Measurements from ENCODE around the gene APPBP2. TPM values are rescaled to one million over a fixed set of nuclear protein-coding genes. Genes with fewer than 3 reads are reported as not detected.
A peak's percentile ranks its signal among the peaks of the same experiment; 100 is the strongest.
"Not testable (repeated sequence)": the region's sequence is repeated elsewhere in the genome, so short reads cannot be mapped to it uniquely, and the experiment has no call there.

APPBP2 gene
- polyA plus RNA-seq, 3 donors, result 6.4 to 14.7 (median 10.4) TPM

- Mint-ChIP-seq H3K9me3 (peaks cover 21 to 36% (median 27%) of the 10 kb centered on the region in 7 donors), H3K27me3 (ENCODE audit: low read depth in 3 of 3) (no peaks in the 10 kb centered on the region)
- no CpG with 5 or more reads among the region's 3 CpGs for WGBS (ENCODE audit: insufficient coverage)
Measured at GRCh38 chr17:60493847-60494321, 32.2 kb downstream of the APPBP2 start.

GRCh38 chr17:60491771-60492170 lies 34.3 kb downstream of the APPBP2 start:
- Histone ChIP-seq H3K9me3 (replicated peaks in 1 of 2; ENCODE audit: control insufficient read depth in 1 of 2, insufficient read depth in 1 of 2, low read length in 2 of 2) (peaks cover 23 to 25% of the 10 kb centered on the region in 2 donors), H3K4me2 (replicated peaks; ENCODE audit: extremely low read depth, low read length, poor library complexity, severe bottlenecking) (no peak overlapping the region), H3K79me2 (ENCODE audit: insufficient read depth, low read length) (no peaks in the 10 kb centered on the region), H3K4me3 (replicated peaks in 1 of 3; ENCODE audit: low read depth in 2 of 3, low read length in 3 of 3) (no peak overlapping the region), H3K27ac (ENCODE audit: low read depth in 1 of 2, low read length in 2 of 2) (no peak overlapping the region), H3K9ac (ENCODE audit: insufficient read depth, low read length, poor library complexity, severe bottlenecking) (no peak overlapping the region), H4K20me1 (ENCODE audit: insufficient read depth, low read length) (peaks cover 3% of the 10 kb centered on the region), H3K27me3 (ENCODE audit: control insufficient read depth in 2 of 2, insufficient read depth in 2 of 2, low read length in 2 of 2) (no peaks in the 10 kb centered on the region), H2AFZ (ENCODE audit: insufficient read depth, low read depth, low read length, poor library complexity, severe bottlenecking) (no peak overlapping the region), H3K4me1 (ENCODE audit: control insufficient read depth in 1 of 2, insufficient read depth in 2 of 2, low read length in 2 of 2) (no peaks in the 10 kb centered on the region), H3K36me3 (replicated peaks in 1 of 2; ENCODE audit: control insufficient read depth in 1 of 2, insufficient read depth in 2 of 2, low read length in 2 of 2) (peaks cover 48 to 90% of the 10 kb centered on the region in 2 donors)
- H3K4me1 Mint-ChIP-seq, result no peaks in the 10 kb centered on the region
- intact Hi-C loops (cut with micrococcal nuclease), result no loop called here
- no peak for TF ChIP-seq CTCF (IDR thresholded peaks at IDR 0.05)
- no peak overlapping the region for H3K27ac Mint-ChIP-seq
- 100% methylated on average over 2 of the region's 3 CpGs for WGBS (ENCODE audit: insufficient coverage)
- no peak overlapping the region for H3K4me3 Mint-ChIP-seq
- no peak for DNase-seq
- H3K36me3 Mint-ChIP-seq, result peaks cover 69 to 93% of the 10 kb centered on the region in 2 donors
- H3K9me3 Mint-ChIP-seq, result peaks cover 30 to 43% (median 37%) of the 10 kb centered on the region in 7 donors
- H3K27me3 Mint-ChIP-seq (ENCODE audit: low read depth in 3 of 3), result no peaks in the 10 kb centered on the region

More at GRCh38 chr17:60493847-60494321, 32.2 kb downstream of the APPBP2 start:
- Histone ChIP-seq H3K4me3 (replicated peaks in 1 of 3; ENCODE audit: low read depth in 2 of 3, low read length in 3 of 3) (no peak overlapping the region), H3K9ac (ENCODE audit: insufficient read depth, low read length, poor library complexity, severe bottlenecking) (no peak overlapping the region), H2AFZ (ENCODE audit: insufficient read depth, low read depth, low read length, poor library complexity, severe bottlenecking) (no peak overlapping the region), H3K36me3 (replicated peaks in 1 of 2; ENCODE audit: control insufficient read depth in 1 of 2, insufficient read depth in 2 of 2, low read length in 2 of 2) (peaks cover 61 to 96% of the 10 kb centered on the region in 2 donors), H4K20me1 (ENCODE audit: insufficient read depth, low read length) (peaks cover 14% of the 10 kb centered on the region), H3K27me3 (ENCODE audit: control insufficient read depth in 2 of 2, insufficient read depth in 2 of 2, low read length in 2 of 2) (no peaks in the 10 kb centered on the region), H3K27ac (ENCODE audit: low read depth in 1 of 2, low read length in 2 of 2) (no peak overlapping the region), H3K9me3 (replicated peaks in 1 of 2; ENCODE audit: control insufficient read depth in 1 of 2, insufficient read depth in 1 of 2, low read length in 2 of 2) (peaks cover 23 to 25% of the 10 kb centered on the region in 2 donors), H3K4me2 (replicated peaks; ENCODE audit: extremely low read depth, low read length, poor library complexity, severe bottlenecking) (no peak overlapping the region), H3K79me2 (ENCODE audit: insufficient read depth, low read length) (peaks cover 4% of the 10 kb centered on the region), H3K4me1 (ENCODE audit: control insufficient read depth in 1 of 2, insufficient read depth in 2 of 2, low read length in 2 of 2) (no peaks in the 10 kb centered on the region)
- Mint-ChIP-seq H3K36me3 (peaks cover 67 to 93% of the 10 kb centered on the region in 2 donors), H3K27ac (peak overlapping the region in 2 of 7 donors; percentile 14 to 69), H3K4me1 (no peaks in the 10 kb centered on the region), H3K4me3 (no peak overlapping the region)
- no peak for DNase-seq
- TF ChIP-seq CTCF (IDR thresholded peaks at IDR 0.05), result no peak
- intact Hi-C loops (cut with micrococcal nuclease), result no loop called here

GRCh38 chr17:60490594-60490993 lies 35.4 kb downstream of the APPBP2 start:
- H3K79me2 ChIP-seq (ENCODE audit: insufficient read depth, low read length); H3K27ac ChIP-seq (ENCODE audit: low read depth in 1 of 2, low read length in 2 of 2); H3K27me3 ChIP-seq (ENCODE audit: control insufficient read depth in 2 of 2, insufficient read depth in 2 of 2, low read length in 2 of 2); intact Hi-C loops (cut with micrococcal nuclease); H3K4me3 ChIP-seq (replicated peaks in 1 of 3; ENCODE audit: low read depth in 2 of 3, low read length in 3 of 3); H2AFZ ChIP-seq (ENCODE audit: insufficient read depth, low read depth, low read length, poor library complexity, severe bottlenecking); DNase-seq; H3K4me1 Mint-ChIP-seq; H3K4me1 ChIP-seq (ENCODE audit: control insufficient read depth in 1 of 2, insufficient read depth in 2 of 2, low read length in 2 of 2); H3K4me3 Mint-ChIP-seq; H4K20me1 ChIP-seq (ENCODE audit: insufficient read depth, low read length); H3K4me2 ChIP-seq (replicated peaks; ENCODE audit: extremely low read depth, low read length, poor library complexity, severe bottlenecking); H3K9ac ChIP-seq (ENCODE audit: insufficient read depth, low read length, poor library complexity, severe bottlenecking); H3K27me3 Mint-ChIP-seq (ENCODE audit: low read depth in 3 of 3): not testable (repeated sequence)
- peaks cover 62 to 83% of the 10 kb centered on the region in 2 donors for H3K36me3 Mint-ChIP-seq
- H3K9me3 Mint-ChIP-seq, result peaks cover 34 to 48% (median 39%) of the 10 kb centered on the region in 7 donors
- WGBS (ENCODE audit: insufficient coverage), result no CpG with 5 or more reads among the region's 2 CpGs
- peaks cover 23 to 25% of the 10 kb centered on the region in 2 donors for H3K9me3 ChIP-seq (replicated peaks in 1 of 2; ENCODE audit: control insufficient read depth in 1 of 2, insufficient read depth in 1 of 2, low read length in 2 of 2)
- H3K36me3 ChIP-seq (replicated peaks in 1 of 2; ENCODE audit: control insufficient read depth in 1 of 2, insufficient read depth in 2 of 2, low read length in 2 of 2), result peaks cover 43 to 78% of the 10 kb centered on the region in 2 donors
- peak overlapping the region in 1 of 7 donors; percentile 13 for H3K27ac Mint-ChIP-seq
